ENCODE results near the gene CDH13.

- TF ChIP-seq CTCF (IDR thresholded peaks at IDR 0.05) = no peak
- no peak for TF ChIP-seq POLR2A (IDR thresholded peaks at IDR 0.05; ENCODE audit: low read depth)
Observed at GRCh38 chr16:82784573-82784968, 157.8 kb downstream of the CDH13 start.

All from esophagus muscularis mucosa (tissue), 3 donors.